Measurements from ENCODE around the gene TMC5. TPM values are rescaled to one million over a fixed set of nuclear protein-coding genes. Genes with fewer than 3 reads are reported as not detected.
A peak's percentile ranks its signal among the peaks of the same experiment; 100 is the strongest.

TMC5 gene
- total and polyA plus RNA-seq, 2 of the 4 experiments (the other 2 are of a cell fraction): not detected

- H3K9me1 ChIP-seq (ENCODE audit: insufficient read depth, low read length): no peaks in the 10 kb centered on the region
- H2BK20ac ChIP-seq (ENCODE audit: low read depth, low read length): no peak overlapping the region
- no peak overlapping the region for H4K8ac ChIP-seq (ENCODE audit: low read depth in 2 of 2, low read length in 2 of 2)
- H3K9me3 ChIP-seq (ENCODE audit: control insufficient read depth, insufficient read depth, low read length): no peaks in the 10 kb centered on the region
- H4K20me1 ChIP-seq (ENCODE audit: insufficient read depth, low read length): no peaks in the 10 kb centered on the region
- no peak overlapping the region for H2AK9ac ChIP-seq (replicated peaks; ENCODE audit: low read depth, low read length, poor library complexity)
- H4K91ac ChIP-seq (ENCODE audit: insufficient read depth, low read depth, low read length): no peak overlapping the region
- ATAC-seq (ENCODE audit: low read depth): no peak
- no peak overlapping the region for H3K23ac ChIP-seq (ENCODE audit: low read depth, low read length)
- no peak overlapping the region for H3K9ac ChIP-seq (ENCODE audit: low read depth, low read length)
- no peak overlapping the region for H3K56ac ChIP-seq (ENCODE audit: extremely low read depth, insufficient read depth, low read length)
- CTCF ChIA-PET: no interaction called here
- H3K27ac ChIP-seq (ENCODE audit: insufficient read depth, low read length): no peak overlapping the region
- H4K5ac ChIP-seq (ENCODE audit: low read depth, low read length): no peak overlapping the region
- 63% methylated on average over 3 of the region's 13 CpGs; no CpG with 5 or more reads in 1 of the 2 experiments for WGBS, 2 experiments (ENCODE audit: extremely low coverage in 2 of 2, insufficient read length in 1 of 2)
- H3K4me1 ChIP-seq (ENCODE audit: control insufficient read depth, insufficient read depth, low read length): no peaks in the 10 kb centered on the region
- no peak overlapping the region for H2BK15ac ChIP-seq (ENCODE audit: low read depth, low read length)
- H3K36me3 ChIP-seq (ENCODE audit: control insufficient read depth, insufficient read depth, low read length): no peaks in the 10 kb centered on the region
- in situ Hi-C loops (cut with MboI; ENCODE audit: low sequenced_read_pairs) (no loop called here), intact Hi-C loops (cut with micrococcal nuclease) (no loop called here), dilution Hi-C loops (cut with HindIII; ENCODE audit: low sequenced_read_pairs, unreplicated experiment) (no loop called here)
- no peak overlapping the region for H2BK5ac ChIP-seq (ENCODE audit: low read depth, low read length, poor library complexity, severe bottlenecking)
- BruUV-seq (replicated peaks): no TSS peak
- no peaks in the 10 kb centered on the region for H3K79me1 ChIP-seq (ENCODE audit: low read depth in 1 of 2, low read length in 2 of 2)
- H3K27me3 ChIP-seq (ENCODE audit: control insufficient read depth, insufficient read depth, low read length): no peaks in the 10 kb centered on the region
- no peak for TF ChIP-seq USF2 (IDR thresholded peaks at IDR 0.05; ENCODE audit: low read depth, low read length)
- TF ChIP-seq RAD21 (IDR thresholded peaks at IDR 0.05; ENCODE audit: low read length): no peak
- TF ChIP-seq POLR2A (IDR thresholded peaks at IDR 0.05; ENCODE audit: low read depth, low read length): no peak
- no peak for TF ChIP-seq RFX5 (IDR thresholded peaks at IDR 0.05; ENCODE audit: low read depth, low read length)
- TF ChIP-seq ELK1 (IDR thresholded peaks at IDR 0.05; ENCODE audit: borderline replicate concordance, low read depth, low read length): no peak
- TF ChIP-seq MAZ (IDR thresholded peaks at IDR 0.05; ENCODE audit: borderline replicate concordance, low read depth, low read length): no peak
- no peak for TF ChIP-seq NFE2L2 (IDR thresholded peaks at IDR 0.05; ENCODE audit: low read depth, low read length)
- no peak for TF ChIP-seq CTCF (conservative IDR thresholded peaks at IDR 0.05; ENCODE audit: low read depth, low read length)
- TF ChIP-seq CHD1 (IDR thresholded peaks at IDR 0.05; ENCODE audit: low read depth, low read length): no peak
- TF ChIP-seq SMC3 (IDR thresholded peaks at IDR 0.05; ENCODE audit: low read depth, low read length): no peak
- TF ChIP-seq RCOR1 (IDR thresholded peaks at IDR 0.05; ENCODE audit: insufficient replicate concordance, low read length): no peak
- H3K18ac ChIP-seq (ENCODE audit: low read depth, low read length): no peak overlapping the region
- no peak overlapping the region for H2BK120ac ChIP-seq (ENCODE audit: low read depth, low read length)
- no peak overlapping the region for H3K14ac ChIP-seq (replicated peaks; ENCODE audit: low read depth, low read length)
- POLR2A ChIA-PET (ENCODE audit: unreplicated experiment): no interaction called here
- H3K4ac ChIP-seq (ENCODE audit: low read depth, low read length): no peak overlapping the region
- no peak overlapping the region for H2AK5ac ChIP-seq (ENCODE audit: low read depth, low read length)
- H3K4me3 ChIP-seq (ENCODE audit: insufficient read depth, low read depth, low read length): no peak overlapping the region
- peak; percentile 23 for DNase-seq
- H3K4me2 ChIP-seq (ENCODE audit: low read depth, low read length): no peak overlapping the region
- no peak overlapping the region for H2AFZ ChIP-seq (replicated peaks; ENCODE audit: low read length, poor library complexity)
Measured at GRCh38 chr16:19393226-19394111, 24.2 kb upstream of the TMC5 start.

Data from IMR-90 (cell line).